Activated CD4-positive, alpha-beta T cell treated with anti-CD3 and anti-CD28 coated beads for 1 hour (primary cell): ENCODE data around the gene MOB2.
"Not testable (repeated sequence)": the region's sequence is repeated elsewhere in the genome, so short reads cannot be mapped to it uniquely, and the experiment has no call there.

Source experiments
- DNase-seq: peaks from one replicate; pipeline ENCODE4 v3.0.0-alpha.2; 2020

MOB2 gene

DNA sequence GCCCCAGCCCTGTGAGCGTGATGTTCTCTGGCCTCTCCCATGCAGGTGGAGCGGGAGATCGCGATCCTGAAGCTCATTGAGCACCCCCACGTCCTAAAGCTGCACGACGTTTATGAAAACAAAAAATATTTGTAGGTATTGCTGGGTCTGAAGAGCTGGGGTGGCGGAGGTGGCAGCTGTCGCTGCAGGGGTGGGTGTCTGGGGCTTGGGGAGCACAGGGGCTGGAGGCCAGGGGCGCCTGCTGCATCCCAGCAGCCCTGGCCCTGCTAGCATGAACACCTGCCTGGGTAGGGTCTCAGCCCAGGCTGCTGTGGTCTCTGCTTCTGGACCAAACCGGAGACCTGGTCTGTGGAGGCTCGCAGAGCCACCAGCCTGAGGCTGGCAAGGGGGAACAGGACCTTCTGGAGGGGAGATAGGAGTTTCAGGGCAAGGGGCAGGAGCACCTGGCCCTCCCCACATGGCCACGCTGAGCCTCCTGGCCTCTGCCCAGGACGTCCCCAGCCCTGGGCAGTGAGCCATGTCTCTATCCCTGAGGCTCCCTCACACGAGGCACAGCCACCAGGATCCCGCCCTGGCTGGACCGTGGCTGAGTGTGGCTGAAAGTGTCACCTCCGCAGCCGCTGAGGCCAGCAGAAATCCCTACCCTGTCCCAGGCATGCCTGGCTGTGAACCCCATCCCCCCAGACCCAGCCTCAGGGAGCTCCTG is 48.2 kb downstream of the MOB2 start:
- no peak for DNase-seq

DNA sequence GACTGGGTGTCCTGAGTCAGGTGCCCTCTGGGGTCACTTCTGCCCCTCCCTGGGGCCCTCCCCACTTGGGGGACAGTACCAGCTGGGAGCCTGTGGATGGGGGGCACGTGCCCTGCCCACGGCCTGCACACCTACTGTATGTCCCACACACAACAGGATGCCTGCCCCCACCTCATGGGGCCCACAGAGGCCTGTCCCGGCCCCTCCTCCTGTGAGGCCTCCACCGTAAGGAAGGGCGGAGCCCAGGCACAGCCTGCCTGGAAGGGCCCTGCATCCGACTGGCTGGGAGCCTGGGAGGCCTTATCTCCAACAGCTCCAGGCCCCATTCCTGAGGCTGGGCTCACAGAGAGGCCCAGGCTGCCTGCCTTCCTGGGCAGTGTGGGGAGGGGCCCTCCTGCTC is 49.1 kb downstream of the MOB2 start:
- DNase-seq, result no peak

DNA sequence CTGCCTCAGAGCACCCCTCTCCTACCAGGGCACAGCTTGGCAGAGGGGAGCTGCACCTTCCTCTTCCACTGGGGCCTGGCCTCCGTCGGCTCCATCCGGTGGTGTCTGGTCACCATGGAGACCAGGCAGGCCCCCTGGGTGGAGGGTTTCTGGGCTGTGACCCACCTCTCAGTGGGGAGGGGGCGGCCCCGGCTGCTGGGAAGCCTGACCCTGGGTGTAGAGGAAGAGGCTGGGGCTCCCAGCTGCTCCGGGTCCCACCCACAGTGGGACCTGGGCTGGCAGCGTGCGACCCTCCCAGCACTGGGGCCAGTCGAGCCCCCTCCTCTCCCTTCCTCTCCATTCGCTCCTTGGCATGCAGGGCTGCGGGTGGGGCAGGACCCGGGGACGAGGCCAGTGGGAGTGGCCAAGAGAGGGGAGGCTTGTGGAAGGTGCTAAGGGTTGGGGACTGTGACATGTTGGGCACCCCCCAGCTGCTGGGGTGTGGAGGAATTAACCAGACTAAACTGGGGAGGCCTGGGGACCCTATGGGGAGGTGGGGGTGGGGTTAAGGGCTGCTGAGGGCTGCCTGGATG is 50.0 kb downstream of the MOB2 start:
- no peak for DNase-seq

DNA sequence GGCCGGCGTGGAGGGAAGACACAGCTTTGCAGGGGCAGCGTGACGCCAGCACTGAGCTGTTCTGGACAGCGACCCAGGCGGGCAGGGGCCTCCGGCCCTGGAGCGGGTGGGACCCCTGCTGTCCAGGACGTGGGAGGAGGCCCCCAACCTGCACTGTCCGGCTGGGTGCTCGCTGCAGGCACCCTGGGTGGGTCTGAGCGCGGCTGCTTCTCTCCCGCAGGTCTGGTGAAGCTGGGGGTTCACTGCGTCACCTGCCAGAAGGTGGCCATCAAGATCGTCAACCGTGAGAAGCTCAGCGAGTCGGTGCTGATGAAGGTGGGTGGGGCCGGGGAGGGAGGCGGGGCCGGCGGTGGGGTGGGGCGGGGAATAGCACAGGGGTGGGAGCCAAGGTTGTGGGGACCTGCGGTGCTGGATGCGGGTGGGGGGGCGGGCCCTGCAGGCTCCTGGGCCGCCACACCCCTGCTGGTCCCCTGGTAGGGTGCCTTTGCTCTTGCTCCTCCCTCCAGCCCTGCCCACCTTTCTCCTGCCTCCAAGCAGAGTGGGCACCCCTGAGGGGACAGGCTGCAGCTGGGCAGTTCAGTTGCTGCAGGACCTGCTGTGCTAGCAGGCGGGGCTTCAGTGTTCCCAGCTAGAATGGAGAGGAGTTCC is 50.6 kb downstream of the MOB2 start:
- DNase-seq, result no peak

DNA sequence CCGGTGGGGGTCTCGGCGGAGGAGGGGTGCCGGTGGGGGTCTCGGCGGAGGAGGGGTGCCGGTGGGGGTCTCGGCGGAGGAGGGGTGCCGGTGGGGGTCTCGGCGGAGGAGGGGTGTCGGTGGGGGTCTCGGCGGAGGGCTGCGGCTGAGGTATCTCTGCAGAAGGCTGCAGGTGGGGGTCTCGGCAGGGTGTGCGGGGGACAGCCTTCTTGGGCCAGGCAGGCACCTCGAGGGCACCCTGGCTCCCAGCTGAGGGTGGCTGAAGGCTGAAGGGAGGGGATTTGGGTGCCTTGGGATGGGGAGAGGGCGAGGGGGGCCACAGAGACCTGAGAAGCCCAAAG is 51.1 kb downstream of the MOB2 start:
- DNase-seq, result not testable (repeated sequence)

DNA sequence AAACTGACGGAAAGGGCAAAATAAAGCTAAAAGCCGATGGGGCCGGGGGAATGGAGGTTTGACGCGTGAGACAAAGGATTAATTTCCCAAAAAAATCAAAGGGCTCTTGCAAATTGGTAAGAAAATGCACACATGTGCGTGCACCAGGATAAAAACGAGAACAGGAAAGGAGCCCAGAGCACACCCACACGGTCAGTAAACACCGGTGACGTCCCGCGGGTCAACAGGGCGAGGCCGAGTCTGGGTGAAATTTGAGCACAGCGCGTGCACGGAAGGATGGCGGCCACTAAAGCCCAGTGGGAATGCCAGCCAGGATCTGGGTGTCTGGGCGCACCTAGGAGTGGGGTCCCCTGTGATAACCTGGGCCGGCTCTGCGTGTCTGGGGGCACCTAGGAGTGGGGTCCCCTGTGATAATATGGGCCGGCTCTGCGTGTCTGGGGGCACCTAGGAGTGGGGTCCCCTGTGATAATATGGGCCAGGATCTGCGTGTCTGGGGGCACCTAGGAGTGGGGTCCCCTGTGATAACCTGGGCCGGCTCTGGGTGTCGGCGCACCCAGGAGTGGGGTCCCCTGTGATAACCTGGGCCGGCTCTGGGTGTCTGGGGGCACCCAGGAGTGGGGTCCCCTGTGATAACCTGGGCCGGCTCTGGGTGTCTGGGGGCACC is 52.5 kb downstream of the MOB2 start:
- no peak for DNase-seq

DNA sequence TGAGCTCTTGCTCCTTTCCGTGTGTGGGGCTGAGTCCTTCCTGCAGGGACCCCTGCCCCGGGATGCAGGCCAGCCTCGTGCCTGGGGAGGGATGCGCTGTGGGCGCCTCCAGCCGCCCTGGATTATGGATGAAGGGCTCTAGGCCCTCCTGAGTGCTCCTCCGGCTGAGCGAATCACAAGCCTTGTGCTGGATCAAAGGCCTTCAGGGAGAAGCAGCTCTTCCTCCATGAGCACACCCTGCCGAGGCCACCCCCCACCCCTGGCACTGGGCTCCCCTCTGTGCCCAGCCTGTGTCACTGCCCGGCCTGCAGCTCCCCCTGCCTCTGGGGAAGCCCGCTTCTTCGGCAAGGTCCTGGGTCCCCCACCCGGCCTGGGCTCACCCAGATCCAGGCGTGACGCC is 53.0 kb downstream of the MOB2 start:
- DNase-seq, result no peak

DNA sequence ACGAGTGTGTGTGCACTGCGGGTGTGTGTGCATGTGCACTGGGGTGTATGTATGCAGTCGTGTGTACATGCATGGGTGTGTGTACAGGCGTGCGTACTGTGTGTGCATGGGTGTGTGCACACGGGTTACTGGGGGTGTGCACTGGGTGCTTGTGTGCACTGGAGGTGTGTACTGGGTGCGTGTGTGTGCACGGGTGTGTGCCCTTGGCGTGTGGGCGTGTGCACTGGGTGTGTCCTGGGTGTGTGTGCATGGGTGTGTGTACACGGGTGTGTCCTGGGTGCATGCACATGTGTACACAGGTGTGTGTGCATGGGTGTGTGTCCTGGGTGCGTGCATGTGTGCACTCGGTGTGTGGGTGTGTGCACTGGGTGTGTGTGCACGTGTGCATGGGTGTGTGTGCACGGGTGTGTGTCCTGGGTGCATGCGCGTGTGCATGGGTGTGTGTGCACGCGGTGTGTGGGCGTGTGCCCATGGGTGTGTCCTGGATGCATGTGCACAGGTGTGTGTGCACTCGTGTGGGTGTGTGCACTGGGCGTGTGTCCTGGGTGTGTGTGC is 57.7 kb downstream of the MOB2 start:
- DNase-seq, result no peak

DNA sequence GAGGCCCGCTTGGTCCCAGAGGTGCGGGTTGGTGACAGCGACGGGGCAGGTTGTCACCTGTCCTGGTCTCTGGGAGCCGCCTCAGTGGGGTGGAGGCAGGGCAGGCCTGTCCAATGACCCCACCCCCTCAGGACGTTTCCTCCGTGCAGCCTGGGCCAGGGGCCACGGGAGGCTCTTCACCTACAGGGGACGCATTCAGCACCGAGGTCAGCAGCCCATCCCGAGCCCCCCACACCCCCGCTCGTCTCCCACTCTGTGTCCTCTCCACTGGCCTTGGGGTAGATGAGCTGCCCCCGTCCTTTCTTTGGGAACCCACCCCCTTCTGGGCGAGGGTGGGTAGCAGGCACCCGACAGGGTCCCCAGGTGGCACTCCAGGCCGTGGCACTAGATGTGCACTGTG is 61.1 kb downstream of the MOB2 start:
- no peak for DNase-seq

DNA sequence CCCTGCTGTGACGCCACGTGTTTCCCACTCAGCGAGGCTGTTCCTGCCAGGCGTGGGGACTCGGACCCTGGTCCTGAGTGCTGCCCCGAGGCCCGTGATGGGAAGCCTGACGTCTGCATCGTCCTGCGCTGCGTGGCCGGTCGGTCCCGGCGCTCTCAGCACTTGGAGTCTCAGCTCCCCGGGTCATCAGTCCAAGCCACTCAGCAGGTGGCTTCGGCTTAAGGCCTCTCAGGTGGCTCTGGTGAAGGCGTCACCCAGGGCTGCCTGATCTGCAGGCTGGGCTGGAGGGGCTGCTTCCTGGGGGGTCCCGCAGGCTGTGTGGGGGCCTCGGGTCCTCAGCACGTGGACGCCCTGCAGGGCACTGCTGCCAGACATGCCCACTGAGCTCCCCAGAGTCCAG is 61.6 kb downstream of the MOB2 start:
- no peak for DNase-seq

DNA sequence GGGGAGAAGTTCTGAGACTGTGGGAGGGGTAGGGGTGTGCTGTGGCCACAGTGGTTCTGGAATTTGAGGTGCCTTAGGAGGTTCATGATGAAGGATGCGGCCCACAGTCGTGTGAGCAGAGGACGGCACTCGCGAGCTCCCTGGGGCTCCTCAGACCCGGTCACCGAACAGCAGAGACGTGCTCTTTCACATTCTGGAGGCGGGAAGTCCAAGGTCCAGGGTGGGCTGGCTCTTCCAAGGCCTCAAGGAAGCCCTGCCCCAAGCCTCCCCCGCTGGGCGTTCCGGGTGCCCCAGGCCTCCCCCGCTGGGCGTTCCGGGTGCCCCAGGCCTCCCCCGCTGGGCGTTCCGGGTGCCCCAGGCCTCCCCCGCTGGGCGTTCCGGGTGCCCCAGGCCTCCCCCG is 63.2 kb downstream of the MOB2 start:
- DNase-seq, result not testable (repeated sequence)

DNA sequence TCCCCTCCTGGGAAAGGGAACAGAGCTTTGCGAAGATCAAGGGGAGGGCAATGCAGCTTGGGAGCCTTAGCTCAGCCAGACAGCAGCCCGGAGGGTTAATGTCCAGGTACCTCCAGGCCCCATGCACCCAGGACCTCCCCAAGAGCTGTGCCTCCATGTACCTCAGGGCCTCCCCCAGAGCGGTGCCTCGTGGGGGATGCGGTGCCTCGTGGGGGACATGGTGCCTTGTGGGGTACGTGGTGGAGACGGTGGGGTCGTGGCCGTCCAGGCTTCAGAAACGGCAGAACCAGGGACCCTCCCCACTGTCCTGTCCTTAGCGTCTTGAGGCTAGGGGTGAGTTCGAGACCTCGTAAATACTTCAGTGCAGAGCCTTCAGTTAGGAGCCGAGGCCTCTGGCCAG is 63.6 kb downstream of the MOB2 start:
- no peak for DNase-seq

DNA sequence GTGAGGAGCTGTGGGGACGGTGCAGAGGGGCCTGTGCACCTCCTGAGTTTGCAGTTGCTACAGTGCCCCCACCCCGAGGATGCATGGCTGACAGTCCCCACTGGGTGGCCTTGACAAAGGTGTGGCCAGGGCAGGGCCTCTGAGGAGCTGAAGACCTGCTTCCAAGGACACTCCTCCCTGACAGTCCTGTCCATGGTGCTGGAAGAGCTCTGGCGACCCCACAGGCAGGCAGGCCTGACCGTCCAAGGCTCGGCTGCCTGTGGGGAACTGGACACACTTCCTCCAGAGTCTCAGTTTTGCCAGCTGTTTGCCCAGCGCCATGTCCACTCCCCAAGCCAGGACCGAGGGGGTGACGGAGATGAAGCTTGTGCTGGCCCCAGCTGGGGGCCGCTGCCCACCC is 64.1 kb downstream of the MOB2 start:
- no peak for DNase-seq

DNA sequence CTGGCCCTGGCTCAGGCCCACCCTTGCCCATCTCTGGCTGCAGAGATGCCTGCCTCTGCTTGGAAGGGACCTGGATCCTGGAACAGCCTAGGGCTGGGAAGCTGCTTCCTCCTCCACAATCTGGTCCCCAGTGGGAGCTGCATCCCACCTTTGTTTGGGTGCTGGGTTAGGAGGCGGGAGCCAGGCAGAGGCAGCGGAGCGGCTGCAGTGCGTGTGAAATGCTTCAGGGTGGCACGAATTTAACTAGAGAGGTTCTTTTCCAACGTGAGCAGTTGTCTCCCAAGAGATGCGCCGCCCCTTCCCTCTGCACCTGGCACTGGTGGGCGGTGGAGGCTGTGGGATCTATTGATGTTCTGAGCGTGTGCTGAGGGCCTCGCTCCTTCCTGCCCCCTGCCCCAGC is 65.3 kb downstream of the MOB2 start:
- DNase-seq, result no peak

DNA sequence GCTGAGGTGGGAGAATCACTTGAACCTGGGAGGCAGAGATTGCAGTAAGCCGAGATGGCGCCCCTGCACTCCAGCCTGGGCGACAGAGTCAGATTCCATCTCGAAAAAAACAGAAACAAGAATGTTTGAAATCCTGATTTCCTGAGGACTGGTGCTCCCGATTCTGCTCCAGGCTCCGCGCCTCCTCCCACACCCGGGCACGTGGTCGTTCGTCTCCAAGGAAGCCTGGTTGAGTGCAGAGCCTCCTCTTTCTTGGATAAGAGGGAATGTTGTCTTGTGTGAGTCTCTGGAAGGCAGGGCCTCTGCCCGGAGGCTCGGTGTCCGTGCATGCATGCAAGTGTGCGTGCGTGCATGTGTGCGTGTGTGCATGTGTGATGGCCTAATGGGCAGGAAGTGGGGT is 66.8 kb downstream of the MOB2 start:
- no peak for DNase-seq
